ENCODE results near the gene ZNF324. TPM values are rescaled to one million over a fixed set of nuclear protein-coding genes. Genes with fewer than 3 reads are reported as not detected.
"Not testable (repeated sequence)": the region's sequence is repeated elsewhere in the genome, so short reads cannot be mapped to it uniquely, and the experiment has no call there.

Gene ZNF324
- total and polyA plus RNA-seq, 10 donors, result 1.5 to 19.8 (median 12.7) TPM

DNA sequence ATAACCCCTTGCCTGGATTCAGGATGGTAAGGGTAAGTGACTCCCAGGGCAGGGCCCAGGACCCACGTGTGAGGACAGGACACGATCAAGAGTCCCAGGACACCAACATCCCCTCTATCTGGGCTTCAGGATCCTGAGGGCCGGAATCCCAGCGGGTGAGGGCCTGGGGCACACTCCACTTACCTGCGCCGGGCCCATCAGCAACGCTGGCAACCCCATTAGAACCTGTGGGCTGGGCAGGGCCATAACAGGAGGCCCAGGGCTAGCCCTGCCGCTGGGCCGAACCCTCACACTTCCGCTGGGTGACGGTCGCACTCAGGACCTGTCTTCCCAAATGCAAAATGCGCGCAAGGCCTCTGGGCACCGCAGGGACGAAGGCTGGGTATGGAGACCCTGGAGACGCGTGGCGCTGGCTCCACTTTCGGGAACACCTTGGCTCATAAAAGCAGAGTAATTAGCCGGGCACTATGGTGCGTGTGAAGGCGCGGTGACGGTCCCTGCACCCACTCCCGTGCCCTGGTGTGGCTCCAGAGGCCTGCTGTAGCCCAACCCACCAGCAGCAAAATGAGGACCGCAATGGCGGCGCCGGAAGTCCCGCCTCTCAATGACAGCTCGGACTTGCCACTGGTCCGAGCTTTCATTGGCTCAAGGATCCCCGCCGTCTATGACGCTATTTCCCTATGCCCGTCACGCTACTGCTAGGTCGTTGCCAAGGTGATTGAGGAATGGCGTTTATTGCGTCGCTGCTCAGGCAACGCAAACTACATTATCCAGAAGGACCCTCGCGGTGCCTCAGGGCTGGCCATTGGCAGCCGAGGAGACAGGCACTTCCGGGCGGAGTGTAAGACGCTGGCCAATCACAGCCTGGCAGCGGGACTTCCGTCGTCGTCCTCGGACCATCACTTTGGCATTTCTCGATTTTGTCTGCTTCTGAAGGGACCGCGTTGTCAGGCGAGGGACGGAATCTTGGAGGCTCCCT is 27.0 kb upstream of the ZNF324 start, which contains the start of gene ZNF132:
Gene ZNF132, minus strand, starts transcription at position 578 of the 979 bp plus-strand sequence. Its CDS starts 332 bp downstream, at position 246.
- Histone ChIP-seq H3K27me3 (replicated peaks in 1 of 7) (no peaks in the 10 kb centered on the region), H3K4me1 (peaks cover 11 to 24% (median 18%) of the 10 kb centered on the region in 6 donors), H3K27ac (peak within 1 kb of the TSS; percentile 58 to 89 (median 82)), H3K9me3 (peaks cover 12 to 73% (median 59%) of the 10 kb centered on the region in 8 donors), H3K4me3 (peak within 1 kb of the TSS; percentile 53 to 83 (median 78)), H3K36me3 (peaks cover 25 to 34% (median 28%) of the 10 kb centered on the region in 6 donors)
- peak; percentile 87 to 89 (median 88) for TF ChIP-seq POLR2AphosphoS5 (IDR thresholded peaks at IDR 0.05)
- TF ChIP-seq, protein P1, sequence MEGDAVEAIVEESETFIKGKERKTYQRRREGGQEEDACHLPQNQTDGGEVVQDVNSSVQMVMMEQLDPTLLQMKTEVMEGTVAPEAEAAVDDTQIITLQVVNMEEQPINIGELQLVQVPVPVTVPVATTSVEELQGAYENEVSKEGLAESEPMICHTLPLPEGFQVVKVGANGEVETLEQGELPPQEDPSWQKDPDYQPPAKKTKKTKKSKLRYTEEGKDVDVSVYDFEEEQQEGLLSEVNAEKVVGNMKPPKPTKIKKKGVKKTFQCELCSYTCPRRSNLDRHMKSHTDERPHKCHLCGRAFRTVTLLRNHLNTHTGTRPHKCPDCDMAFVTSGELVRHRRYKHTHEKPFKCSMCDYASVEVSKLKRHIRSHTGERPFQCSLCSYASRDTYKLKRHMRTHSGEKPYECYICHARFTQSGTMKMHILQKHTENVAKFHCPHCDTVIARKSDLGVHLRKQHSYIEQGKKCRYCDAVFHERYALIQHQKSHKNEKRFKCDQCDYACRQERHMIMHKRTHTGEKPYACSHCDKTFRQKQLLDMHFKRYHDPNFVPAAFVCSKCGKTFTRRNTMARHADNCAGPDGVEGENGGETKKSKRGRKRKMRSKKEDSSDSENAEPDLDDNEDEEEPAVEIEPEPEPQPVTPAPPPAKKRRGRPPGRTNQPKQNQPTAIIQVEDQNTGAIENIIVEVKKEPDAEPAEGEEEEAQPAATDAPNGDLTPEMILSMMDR (IDR thresholded peaks at IDR 0.05 in 8 of 11, conservative IDR thresholded peaks at IDR 0.05 in 3 of 11), result no peak
- no peak for TF ChIP-seq POLR2A (IDR thresholded peaks at IDR 0.05)
- WGBS, 5 donors, result 8 to 11% (median 9%) methylated on average over 26 to 59 of the region's 59 CpGs
- DNase-seq, result peak; percentile 98
- intact Hi-C loops (cut with DNase I; ENCODE audit: low total_unique reads), result no loop called here

DNA sequence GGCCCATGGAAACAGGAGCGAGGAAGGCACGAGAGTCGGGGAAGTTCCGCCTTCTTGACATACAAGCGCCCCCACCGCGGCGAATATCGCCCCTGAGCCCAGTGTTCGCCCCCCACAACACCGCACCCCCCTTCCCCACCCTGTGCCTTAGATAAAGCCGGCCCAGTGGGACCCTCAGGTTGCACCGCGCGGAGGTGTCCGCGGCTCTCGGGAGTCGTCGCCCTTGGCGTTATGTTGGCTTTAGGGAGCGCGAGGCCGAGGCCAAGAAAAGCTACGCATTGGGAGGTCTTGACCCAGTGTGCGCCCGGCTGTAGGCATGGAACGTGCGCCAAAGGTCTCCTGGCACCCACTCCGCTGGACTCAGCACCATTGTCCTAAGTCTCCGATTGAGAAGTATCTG is 26.3 kb upstream of the ZNF324 start:
- Histone ChIP-seq H3K27me3 (replicated peaks in 1 of 7) (no peaks in the 10 kb centered on the region), H3K4me1 (peaks cover 11 to 24% (median 18%) of the 10 kb centered on the region in 6 donors), H3K9me3 (peaks cover 7 to 66% (median 53%) of the 10 kb centered on the region in 8 donors), H3K36me3 (peaks cover 18 to 27% (median 21%) of the 10 kb centered on the region in 6 donors), H3K4me3 (peak overlapping the region; percentile 48 to 83 (median 75)), H3K27ac (peak overlapping the region in 7 of 8 donors; percentile 70 to 89 (median 82))
- WGBS, 5 donors, result 16 to 29% (median 17%) methylated on average over 5 to 31 of the region's 31 CpGs
- TF ChIP-seq, protein P1 (IDR thresholded peaks at IDR 0.05 in 8 of 11, conservative IDR thresholded peaks at IDR 0.05 in 3 of 11), result no peak
- TF ChIP-seq POLR2AphosphoS5 (IDR thresholded peaks at IDR 0.05) (no peak), POLR2A (IDR thresholded peaks at IDR 0.05) (no peak)
- DNase-seq, result no peak
- intact Hi-C loops (cut with DNase I; ENCODE audit: low total_unique reads), result no loop called here

DNA sequence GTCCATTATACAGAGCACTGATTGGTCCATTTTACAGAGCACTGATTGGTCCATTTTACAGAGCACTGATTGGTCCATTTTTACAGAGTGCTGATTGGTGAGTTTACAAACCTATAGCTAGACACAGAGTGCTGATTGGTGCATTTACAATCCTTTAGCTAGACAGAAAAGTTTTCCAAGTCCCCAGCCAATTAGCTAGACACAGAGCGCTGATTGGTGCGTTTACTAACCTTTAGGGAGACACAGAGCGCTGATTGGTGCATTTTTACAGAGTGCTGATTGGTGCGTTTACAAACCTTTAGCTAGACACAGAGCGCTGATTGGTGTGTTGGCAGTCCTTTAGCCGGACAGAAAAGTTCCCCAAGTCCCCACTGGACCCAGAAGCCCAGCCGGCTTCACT is 23.9 kb upstream of the ZNF324 start:
- peaks cover 0 to 46% (median 30%) of the 10 kb centered on the region in 8 donors for H3K9me3 ChIP-seq
- H3K4me1 ChIP-seq, result peaks cover 11 to 24% (median 18%) of the 10 kb centered on the region in 6 donors
- H3K4me3 ChIP-seq; H3K27ac ChIP-seq; intact Hi-C loops (cut with DNase I; ENCODE audit: low total_unique reads); H3K36me3 ChIP-seq; DNase-seq: not testable (repeated sequence)
- peaks cover 0 to 19% (median 0%) of the 10 kb centered on the region in 7 donors for H3K27me3 ChIP-seq (replicated peaks in 1 of 7)
- WGBS, 5 donors, result 83 to 92% (median 89%) methylated on average over 7 of the region's 7 CpGs

DNA sequence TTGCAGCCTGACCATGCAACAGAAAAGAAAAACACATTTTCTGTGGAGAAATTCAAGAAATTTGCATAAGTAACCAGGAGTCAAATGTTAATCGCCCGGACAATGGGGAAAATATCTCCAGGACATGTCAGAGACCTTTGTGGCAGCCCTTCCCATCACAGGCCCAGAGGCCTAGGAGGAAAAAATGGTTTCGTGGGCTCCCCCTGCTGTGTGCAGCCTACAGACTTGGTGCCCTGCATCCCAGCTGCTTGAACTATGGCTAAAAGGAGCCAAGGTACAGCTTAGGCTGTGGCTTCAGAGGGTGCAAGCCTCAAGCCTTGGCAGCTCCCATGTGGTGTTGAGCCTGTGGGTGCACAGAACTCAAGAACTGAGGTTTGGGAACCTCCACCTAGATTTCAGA is 18.0 kb upstream of the ZNF324 start:
- intact Hi-C loops (cut with DNase I; ENCODE audit: low total_unique reads); DNase-seq; H3K4me3 ChIP-seq; H3K27ac ChIP-seq; H3K36me3 ChIP-seq: not testable (repeated sequence)
- peaks cover 4 to 20% (median 14%) of the 10 kb centered on the region in 6 donors for H3K4me1 ChIP-seq
- WGBS, 5 donors, result 60 to 76% (median 66%) methylated on average over 3 of the region's 3 CpGs
- peaks cover 0 to 23% (median 13%) of the 10 kb centered on the region in 8 donors for H3K9me3 ChIP-seq
- peaks cover 0 to 34% (median 0%) of the 10 kb centered on the region in 7 donors for H3K27me3 ChIP-seq (replicated peaks in 1 of 7)

DNA sequence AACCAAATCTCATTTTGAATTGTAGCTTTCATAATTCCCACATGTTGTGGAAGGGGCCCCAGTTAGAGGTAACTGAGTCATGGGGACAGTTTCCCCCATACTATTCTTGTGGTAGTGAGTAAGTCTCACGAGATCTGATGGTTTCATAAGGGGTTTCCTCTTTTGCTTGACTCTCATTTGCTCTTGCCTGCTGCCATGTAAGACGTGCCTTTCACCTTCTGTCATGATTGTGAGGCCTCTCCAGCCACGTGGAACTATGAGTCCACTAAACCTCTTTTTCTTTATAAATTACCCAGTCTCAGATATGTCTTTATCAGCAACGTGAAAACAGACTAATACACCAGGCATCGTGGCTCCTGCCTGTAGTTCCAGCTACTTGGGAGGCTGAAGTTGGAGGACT is 16.9 kb upstream of the ZNF324 start:
- DNase-seq; H3K27ac ChIP-seq; H3K4me3 ChIP-seq; intact Hi-C loops (cut with DNase I; ENCODE audit: low total_unique reads): not testable (repeated sequence)
- WGBS, 5 donors, result 51 to 63% (median 55%) methylated on average over 5 of the region's 5 CpGs
- Histone ChIP-seq H3K36me3 (peaks cover 0 to 16% (median 9%) of the 10 kb centered on the region in 6 donors), H3K4me1 (peaks cover 4 to 20% (median 14%) of the 10 kb centered on the region in 6 donors), H3K9me3 (peaks cover 0 to 23% (median 13%) of the 10 kb centered on the region in 8 donors), H3K27me3 (replicated peaks in 1 of 7) (peaks cover 0 to 34% (median 0%) of the 10 kb centered on the region in 7 donors)
